GM18873 (cell line): ENCODE measurements around the gene PTCD2.

ENCODE experiments used
- ATAC-seq: cut with Tn5 transposase; IDR thresholded peaks from one replicate; pipeline ENCODE4 v1.9.1; 2021; ENCODE audit warnings: mild to moderate bottlenecking, moderate library complexity, moderate number of reproducible peaks; ENCODE audit not compliant: unreplicated experiment, low FRiP score

PTCD2 gene

GRCh38 chr5:72408603-72409002, 88.4 kb downstream of the PTCD2 start:
- no peak for ATAC-seq

- ATAC-seq, result no peak
Measured at GRCh38 chr5:72410688-72411295, 90.6 kb downstream of the PTCD2 start.

- no peak for ATAC-seq
Measured at GRCh38 chr5:72412283-72413055, 92.3 kb downstream of the PTCD2 start.

GRCh38 chr5:72415616-72416325, 95.6 kb downstream of the PTCD2 start:
- no peak for ATAC-seq

- no peak for ATAC-seq
Measured at GRCh38 chr5:72417333-72418062, 97.3 kb downstream of the PTCD2 start.
